ENCODE results near the gene NXPE4.

GRCh38 chr11:114551060-114551459 is 44.5 kb downstream of the NXPE4 start:
- TF ChIP-seq POLR2A (IDR thresholded peaks at IDR 0.05; ENCODE audit: low read length) (no peak), GATA1 (IDR thresholded peaks at IDR 0.05; ENCODE audit: low read depth, low read length) (no peak)

Measured in erythroblast (primary cell).